OCI-LY3 (cell line): ENCODE measurements around the gene CPNE4.

ENCODE experiments used
- CTCF ChIP-seq: fragments of 200-600, 300-600 bp; sonication (generic); IDR thresholded peaks from 2 replicates; pipeline ENCODE4 v1.5.1; 2014; ENCODE audit warnings: antibody characterized with exemption, low read length, low read depth
- EZH2phosphoT487 ChIP-seq: fragments of 200-600 bp; shearing (Covaris generic); IDR thresholded peaks from 2 replicates; pipeline ENCODE4 v1.6.1; 2018; ENCODE audit warnings: antibody characterized with exemption, mixed run types, low read depth

- TF ChIP-seq CTCF (no peak), EZH2phosphoT487 (no peak)
Observed at GRCh38 chr3:131789188-131789587, 245.6 kb downstream of the CPNE4 start.
